Stimulated activated CD4-positive, alpha-beta T cell treated with anti-CD3 and anti-CD28 coated beads, Interleukin-12 subunit alpha, Interleukin-12 subunit beta, amount 100 ng/mL, for 48 hours (primary cell): ENCODE measurements around the gene NEDD1.
A peak's percentile ranks its signal among the peaks of the same experiment; 100 is the strongest.

ENCODE experiments used
- DNase-seq, 3 donors: peaks; one replicate each; pipeline ENCODE4 v3.0.0-alpha.2; 2020; ENCODE audit warnings: low read depth in 2 of 3, low spot score in 1 of 3

The NEDD1 gene, protein sequence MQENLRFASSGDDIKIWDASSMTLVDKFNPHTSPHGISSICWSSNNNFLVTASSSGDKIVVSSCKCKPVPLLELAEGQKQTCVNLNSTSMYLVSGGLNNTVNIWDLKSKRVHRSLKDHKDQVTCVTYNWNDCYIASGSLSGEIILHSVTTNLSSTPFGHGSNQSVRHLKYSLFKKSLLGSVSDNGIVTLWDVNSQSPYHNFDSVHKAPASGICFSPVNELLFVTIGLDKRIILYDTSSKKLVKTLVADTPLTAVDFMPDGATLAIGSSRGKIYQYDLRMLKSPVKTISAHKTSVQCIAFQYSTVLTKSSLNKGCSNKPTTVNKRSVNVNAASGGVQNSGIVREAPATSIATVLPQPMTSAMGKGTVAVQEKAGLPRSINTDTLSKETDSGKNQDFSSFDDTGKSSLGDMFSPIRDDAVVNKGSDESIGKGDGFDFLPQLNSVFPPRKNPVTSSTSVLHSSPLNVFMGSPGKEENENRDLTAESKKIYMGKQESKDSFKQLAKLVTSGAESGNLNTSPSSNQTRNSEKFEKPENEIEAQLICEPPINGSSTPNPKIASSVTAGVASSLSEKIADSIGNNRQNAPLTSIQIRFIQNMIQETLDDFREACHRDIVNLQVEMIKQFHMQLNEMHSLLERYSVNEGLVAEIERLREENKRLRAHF

GRCh38 chr12:96906849-96907670 lies at the start of gene NEDD1:
Gene NEDD1, plus strand, starts transcription at chr12:96907257. Its CDS starts 2,503 bp downstream, at chr12:96909760.
- peak; percentile 67 to 81 (median 73) for DNase-seq

DNA sequence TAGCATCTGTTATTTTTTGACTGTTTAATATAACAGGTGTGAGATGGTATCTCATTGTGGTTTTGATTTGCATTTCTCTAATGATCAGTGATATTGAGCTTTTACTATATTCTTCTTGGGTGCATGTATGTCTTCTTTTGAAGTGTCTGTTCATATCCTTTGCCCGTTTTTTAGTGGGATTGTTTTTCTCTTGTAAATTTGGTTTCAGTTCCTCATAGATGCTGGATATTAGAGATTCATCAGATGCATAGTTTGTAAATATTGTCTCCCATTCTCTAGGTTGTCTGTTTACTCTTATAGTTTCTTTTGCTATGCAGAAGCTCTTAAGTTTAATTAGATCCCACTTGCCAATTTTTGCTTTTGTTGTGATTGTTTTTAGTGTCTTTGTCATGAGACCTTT lies 48.9 kb upstream of the NEDD1 start:
- DNase-seq, result no peak

- no peak for DNase-seq
Observed at GRCh38 chr12:96861656-96862055, 45.4 kb upstream of the NEDD1 start.

GRCh38 chr12:96862326-96862725 lies 44.7 kb upstream of the NEDD1 start:
- no peak for DNase-seq

- no peak for DNase-seq
Observed at GRCh38 chr12:96864335-96864734, 42.7 kb upstream of the NEDD1 start.

GRCh38 chr12:96866801-96867590 lies 40.1 kb upstream of the NEDD1 start:
- DNase-seq, result no peak

DNA sequence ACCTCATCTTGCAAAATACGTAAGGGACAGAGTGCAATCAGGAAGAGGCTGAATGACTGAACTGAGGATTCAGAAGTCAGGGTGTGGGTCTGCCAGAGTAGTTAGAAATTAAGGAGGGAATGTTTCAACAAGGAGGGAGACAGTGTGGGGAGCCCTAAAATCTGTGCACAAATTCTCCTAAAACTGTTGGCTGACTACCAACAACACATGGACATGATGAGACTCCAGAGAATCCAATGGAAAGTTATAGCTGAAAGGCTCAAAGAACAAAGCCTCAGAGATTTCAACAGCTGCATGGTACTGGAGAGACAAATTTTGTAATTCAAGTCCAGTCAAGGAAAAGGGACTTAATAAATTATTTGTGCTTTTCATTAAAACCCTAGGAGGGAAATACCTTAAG lies 36.1 kb upstream of the NEDD1 start:
- DNase-seq, result no peak

- DNase-seq, result no peak
Observed at GRCh38 chr12:96872961-96873360, 34.1 kb upstream of the NEDD1 start.

- DNase-seq, result no peak
Observed at GRCh38 chr12:96874211-96874610, 32.8 kb upstream of the NEDD1 start.

DNA sequence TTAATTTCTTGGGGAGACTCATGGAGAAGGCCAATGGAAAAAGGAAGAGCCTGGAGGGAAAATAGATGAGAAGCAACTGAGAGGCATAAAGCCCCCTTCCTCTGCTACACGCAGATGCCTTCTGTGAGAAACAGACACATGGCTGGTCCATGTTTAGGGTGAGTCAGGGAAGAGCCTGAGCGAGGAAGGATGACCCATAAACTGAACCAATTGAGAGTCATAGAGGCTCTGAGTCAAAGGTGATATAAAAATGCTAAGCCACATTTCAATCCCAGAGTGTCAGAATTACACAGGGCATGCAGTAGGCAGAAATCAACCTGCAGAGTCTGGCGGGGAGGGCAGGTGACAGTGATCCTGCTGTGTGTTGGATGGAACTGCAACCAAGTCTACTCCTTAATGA lies 30.1 kb upstream of the NEDD1 start:
- no peak for DNase-seq

- no peak for DNase-seq
Observed at GRCh38 chr12:96878704-96879103, 28.4 kb upstream of the NEDD1 start.

GRCh38 chr12:96879301-96879700 lies 27.8 kb upstream of the NEDD1 start:
- no peak for DNase-seq

DNA sequence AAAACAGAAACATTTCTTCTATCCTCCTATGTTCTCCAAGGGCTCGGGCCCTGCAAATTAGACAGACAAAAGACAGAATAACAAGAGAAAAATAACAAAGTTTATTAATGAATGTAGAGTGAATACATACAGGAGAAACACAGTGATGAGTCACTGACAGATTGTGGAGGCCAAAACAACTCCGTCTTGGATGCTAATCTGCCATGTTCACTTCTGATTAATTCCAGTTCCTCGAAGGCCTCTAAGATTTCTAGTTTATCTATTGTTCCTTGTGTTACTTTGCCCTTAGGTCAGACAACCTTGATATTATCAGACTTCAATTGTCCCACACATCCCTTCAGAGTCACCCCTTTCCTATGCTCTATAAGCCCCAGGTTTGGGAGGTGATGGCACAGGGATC lies 26.8 kb upstream of the NEDD1 start:
- DNase-seq, result no peak

DNA sequence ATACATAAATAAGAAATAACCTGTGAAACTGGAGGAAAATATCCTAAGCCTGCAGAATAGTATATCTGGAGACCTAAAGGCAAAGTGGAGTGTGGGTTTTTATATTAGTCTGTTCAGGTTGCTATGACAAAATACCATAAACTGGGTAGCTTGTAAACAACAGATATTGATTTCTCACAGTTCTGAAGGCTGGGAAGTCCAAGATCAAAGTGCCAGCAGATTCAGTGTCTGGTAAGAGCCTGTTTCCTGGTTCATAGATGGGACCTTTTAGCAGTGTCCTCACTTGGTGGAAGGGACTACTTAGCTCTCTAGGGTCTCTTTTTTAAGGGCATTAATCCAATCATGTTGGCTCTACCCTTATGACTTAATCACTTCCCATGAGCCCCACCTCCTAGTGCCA lies 25.4 kb upstream of the NEDD1 start:
- DNase-seq, result no peak

DNA sequence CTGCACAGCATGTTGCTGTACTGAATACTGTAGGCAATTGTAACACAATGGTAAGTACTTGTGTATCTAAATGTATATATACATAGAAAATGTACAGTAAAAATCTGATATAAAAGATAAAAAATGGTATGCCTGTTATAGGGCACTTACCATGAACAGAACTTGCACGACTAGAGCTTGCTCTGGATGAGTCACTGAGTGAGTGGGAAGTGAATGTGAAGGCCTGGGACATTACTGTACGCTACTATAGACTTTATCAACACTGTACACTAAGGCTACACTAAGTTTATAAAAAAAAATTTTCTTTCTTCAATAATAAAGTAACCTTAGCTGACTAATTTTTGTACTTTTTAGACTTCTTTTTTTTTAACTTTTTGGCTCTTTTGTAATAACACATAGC lies 24.2 kb upstream of the NEDD1 start:
- no peak for DNase-seq

DNA sequence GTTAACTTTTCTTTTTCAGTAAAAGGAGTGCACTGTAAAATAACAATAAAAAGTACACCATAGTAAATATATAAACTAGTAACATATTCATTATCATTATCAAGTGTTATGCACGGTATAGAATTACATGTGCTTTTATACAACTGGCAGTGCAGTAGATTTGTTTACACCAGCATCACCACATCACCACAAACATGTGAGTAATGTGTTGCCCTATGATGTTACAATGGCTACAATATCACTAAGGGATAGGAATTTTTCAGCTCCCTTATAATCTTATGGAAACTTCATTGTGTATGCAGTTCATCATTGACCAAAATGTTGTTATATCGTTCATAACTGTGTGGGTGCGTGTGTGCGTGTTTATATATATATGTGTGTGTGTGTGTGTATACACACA lies 23.5 kb upstream of the NEDD1 start:
- no peak for DNase-seq

- DNase-seq, result no peak
Observed at GRCh38 chr12:96886998-96887677, 19.9 kb upstream of the NEDD1 start.

DNA sequence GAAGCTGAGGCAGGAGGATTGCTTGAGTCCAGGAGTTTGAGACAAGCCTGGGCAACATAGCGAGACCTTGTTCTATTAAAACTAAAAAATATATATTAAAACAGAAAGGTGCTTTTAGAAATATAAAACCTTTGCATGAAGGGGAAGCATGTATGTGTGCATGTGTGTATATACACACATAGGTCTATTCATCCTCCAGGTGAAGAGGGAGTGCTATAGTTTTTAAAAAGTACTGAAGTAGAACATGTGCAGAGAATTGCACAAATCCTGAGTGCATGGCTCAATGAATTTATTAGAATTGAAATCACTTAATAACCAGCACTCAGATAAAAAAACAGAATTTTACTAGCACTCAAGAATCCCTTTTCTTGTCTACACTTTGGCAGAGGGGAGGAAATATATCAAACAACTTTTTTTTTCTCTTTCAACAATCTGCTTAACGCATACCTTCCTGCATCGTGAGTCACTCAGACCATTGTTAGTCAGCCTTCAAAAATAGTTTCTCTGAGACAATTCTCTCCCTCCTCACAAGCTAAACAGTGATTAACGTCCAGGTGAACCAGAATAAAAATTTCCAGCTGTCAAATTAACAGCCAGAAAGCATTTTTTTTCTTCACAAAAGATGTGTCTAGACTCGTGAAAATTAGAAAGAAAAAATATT lies 17.7 kb upstream of the NEDD1 start:
- no peak for DNase-seq

DNA sequence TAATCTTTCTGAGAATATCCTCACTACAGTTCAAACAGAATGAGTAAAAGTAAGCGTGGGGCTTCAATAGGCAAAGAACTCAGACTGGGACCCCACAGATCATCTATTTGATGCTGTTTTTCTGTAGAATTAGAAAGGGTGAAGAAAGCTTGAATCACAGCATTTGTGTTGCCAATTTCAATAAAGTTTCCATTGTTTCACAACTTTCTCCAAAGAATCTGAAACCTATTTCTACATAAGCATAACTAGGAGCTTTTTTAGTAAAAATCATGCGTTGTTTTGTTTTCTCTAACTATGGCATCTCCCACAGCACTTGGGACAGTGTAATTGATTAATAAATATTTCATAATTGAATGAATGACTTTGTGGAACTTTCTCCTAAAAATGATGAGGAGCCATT lies 16.7 kb upstream of the NEDD1 start:
- no peak for DNase-seq

DNA sequence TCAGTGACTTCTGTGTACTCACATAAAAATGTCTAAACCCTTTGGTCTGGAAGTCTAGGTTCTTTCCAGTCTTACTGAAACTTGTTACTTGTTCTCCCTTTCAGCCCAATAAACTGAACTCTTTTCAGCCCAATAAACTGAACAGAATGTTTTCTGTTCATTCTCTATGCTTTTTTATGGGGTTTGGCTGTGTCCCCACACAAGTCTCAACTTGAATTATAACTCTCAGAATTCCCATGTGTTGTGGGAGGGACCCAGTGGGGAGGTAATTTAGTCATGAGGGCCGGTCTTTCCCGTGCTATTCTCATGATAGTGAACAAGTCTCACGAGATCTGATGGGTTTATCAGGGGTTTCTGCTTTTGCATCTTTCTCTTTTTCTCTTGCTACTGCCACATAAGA lies 15.0 kb upstream of the NEDD1 start:
- no peak for DNase-seq
